Hematopoietic multipotent progenitor cell treated with erythropoietin and hydrocortisone succinate and interleukin-3 and kit ligand, for 8 days (in vitro differentiated cells): ENCODE measurements around the gene METTL9.
A peak's percentile ranks its signal among the peaks of the same experiment; 100 is the strongest.
"Not testable (repeated sequence)": the region's sequence is repeated elsewhere in the genome, so short reads cannot be mapped to it uniquely, and the experiment has no call there.

Experiments used
- DNase-seq: peaks from one replicate; pipeline ENCODE4 v3.0.0-alpha.2; 2015

Gene METTL9

GRCh38 chr16:21574372-21574771 is 25.0 kb upstream of the METTL9 start:
- DNase-seq: no peak

DNA sequence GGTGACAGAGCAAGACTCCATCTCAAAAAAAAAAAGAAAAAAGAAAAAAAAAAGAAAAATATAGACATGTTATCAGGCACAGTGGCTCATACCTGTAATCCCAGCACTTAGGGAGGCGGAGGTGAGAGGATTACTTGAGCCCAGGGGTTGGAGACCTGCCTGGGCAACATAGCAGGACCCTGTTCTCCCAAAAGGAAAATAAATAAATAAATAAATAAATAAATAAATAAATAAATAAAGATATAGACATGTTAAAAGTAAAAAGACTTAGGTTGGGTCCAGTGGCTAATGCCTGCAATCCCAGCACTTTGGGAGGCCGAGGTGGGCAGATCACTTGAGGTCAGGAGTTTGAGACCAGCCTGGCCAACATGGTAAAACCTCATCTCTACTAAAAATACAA is 23.1 kb upstream of the METTL9 start:
- not testable (repeated sequence) for DNase-seq

DNA sequence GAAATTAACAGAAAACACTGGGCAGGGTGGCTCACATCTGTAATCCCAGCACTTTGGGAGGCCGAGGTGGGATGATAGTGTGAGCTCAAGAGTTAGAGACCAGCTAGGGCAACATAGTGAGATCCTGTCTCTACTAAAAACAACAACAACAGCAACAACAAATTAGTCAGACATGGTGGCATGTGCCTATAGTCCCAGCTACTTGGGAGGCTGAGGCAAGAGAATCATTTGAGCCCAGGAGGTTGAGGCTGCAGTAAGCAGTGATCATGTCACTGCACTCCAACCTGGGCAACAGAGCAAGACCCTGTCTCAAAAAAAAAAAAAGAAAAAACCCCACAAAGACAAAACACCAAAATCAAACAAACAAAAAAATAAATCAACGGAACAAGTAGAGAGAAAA is 21.9 kb upstream of the METTL9 start:
- not testable (repeated sequence) for DNase-seq

GRCh38 chr16:21578311-21578710 is 21.1 kb upstream of the METTL9 start:
- not testable (repeated sequence) for DNase-seq

DNA sequence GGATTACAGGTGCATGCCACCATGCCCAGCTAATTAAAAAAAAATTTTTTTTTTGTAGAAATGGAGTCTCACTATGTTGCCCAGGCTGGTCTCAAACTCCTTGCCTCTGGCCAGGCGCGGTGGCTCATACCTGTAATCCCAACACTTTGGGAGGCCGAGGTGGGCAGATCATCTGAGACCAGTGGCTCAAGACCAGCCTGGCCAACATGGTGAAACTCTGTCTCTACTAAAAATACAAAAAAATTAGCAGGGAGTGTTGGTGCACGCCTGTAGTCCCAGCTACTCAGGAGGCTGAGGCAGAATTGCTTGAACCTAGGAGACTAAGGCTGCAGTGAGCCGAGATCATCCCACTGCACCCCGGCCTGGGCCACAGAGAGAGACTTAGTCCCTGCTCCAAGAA is 19.2 kb upstream of the METTL9 start:
- DNase-seq: not testable (repeated sequence)

- DNase-seq: no peak
Measured at GRCh38 chr16:21580807-21581206, 18.6 kb upstream of the METTL9 start.

- no peak for DNase-seq
Measured at GRCh38 chr16:21584817-21585216, 14.6 kb upstream of the METTL9 start.

GRCh38 chr16:21588593-21588992 is 10.8 kb upstream of the METTL9 start:
- DNase-seq: not testable (repeated sequence)

GRCh38 chr16:21589551-21589950 is 9.8 kb upstream of the METTL9 start:
- no peak for DNase-seq

DNA sequence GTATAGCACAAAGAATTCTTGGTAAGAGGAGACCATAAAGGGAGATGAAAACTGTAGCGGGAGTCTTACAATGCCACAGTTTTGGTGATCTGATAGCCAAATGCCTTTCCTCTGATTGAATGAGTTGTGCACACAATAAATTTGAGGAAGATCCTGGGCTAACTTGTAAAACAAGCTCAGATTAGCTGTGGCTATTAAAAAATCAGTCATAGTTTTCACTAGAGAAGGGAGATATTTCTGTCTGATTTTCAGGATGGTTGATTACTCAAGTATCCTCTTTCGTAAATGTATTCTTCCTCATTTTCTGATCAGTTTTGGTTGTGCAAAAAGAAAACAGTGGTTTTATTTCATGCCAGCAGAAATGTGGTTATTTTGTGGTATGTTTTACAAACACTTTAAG is 9.1 kb upstream of the METTL9 start:
- DNase-seq: no peak

DNA sequence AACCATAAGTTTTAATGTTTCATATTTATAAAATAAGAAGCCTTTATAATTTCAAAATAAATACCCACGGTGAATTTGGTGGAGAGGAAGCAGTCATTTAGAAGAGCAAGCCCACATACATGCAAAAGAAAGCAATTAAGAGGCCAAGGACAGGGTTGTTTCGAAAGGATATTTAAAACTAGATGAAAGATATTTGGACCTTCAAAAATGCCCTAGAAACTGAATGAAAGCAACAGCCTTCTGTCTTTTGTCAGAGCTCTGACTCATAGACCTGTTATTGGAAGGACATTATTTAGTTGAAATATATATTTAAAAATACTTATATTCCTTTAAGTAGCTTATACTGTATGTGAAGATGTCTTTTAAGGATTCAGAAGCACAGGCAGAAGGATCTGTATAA is 8.6 kb upstream of the METTL9 start:
- DNase-seq: no peak

- no peak for DNase-seq
Measured at GRCh38 chr16:21592191-21592590, 7.2 kb upstream of the METTL9 start.

GRCh38 chr16:21593530-21594289 is 5.7 kb upstream of the METTL9 start:
- DNase-seq: no peak

- no peak for DNase-seq
Measured at GRCh38 chr16:21597561-21598030, 1.8 kb upstream of the METTL9 start.

DNA sequence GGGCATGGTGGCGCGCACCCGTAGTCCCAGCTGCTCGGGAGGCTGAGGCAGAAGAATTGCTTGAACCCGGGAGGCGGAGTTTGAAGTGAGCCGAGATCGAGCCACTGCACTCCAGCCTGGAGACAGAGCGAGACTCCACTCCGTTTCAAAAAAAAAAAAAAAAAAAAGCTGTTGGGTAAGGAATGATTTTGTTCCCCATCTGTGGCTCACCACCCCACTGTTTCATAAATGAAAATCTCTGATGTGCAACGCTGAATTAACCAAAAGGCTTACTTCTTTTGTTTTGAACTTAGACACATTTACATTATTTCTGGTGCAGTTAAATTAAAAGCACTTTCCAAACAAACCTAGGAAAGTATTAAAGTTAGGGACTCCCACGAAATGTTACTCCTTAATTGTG is 1.2 kb upstream of the METTL9 start:
- no peak for DNase-seq

DNA sequence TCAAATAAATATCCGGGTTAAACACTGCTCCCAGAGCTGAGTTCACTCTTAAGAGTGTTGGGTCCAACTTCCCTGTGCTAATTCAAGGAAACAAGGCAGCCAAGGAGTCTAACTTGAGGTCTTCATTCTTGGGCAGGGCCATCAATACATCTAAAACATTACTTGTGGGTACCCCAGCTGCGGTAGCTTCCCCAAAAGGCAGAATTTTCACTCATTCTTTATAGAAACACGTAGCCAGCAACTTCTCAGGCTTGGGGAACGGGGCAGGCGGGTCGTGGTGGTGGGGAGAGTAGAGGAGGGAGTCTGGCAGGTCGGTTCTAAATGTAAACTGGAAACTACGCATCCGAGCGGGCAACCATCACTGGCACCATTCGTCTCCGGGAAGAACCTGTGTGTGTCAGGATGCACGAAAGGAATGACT is 666 bp upstream of the METTL9 start:
- peak; percentile 39 for DNase-seq

DNA sequence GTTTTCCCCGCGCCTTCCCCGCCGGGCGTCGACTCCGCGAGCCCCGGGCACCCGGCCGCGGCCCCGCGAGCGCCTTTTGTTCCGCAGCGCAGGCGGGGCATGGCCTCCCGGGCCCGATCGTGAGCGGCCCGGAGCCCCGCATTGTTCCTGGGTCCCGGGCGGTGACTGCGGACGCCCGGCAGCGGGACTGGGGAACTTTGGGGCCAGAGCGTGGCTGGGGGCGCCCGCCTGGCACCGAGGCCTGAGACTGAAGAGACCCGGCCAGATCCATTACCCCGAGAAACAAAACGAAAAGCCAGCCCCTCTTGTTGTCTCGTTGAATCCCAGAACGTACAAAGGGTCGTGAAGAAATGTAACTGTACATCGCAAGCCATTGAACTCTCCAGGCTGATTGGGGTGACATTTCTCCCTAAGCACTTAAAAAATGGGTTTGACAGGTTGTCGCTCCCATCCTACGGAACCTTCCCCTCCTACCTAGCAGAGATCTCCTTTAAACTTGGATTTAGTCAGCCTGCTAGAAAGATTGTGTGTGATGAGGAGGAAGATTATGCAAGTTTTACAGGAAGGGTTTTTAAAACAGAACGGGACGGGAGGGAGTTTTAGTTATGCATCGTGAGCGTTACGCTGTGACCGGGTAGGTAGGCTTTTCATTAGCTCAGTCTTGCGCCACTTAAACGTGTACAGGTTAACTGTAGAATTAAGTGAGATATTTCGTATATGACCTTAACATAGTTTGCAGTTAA is 825 bp downstream of the METTL9 start:
- peak; percentile 58 for DNase-seq

DNA sequence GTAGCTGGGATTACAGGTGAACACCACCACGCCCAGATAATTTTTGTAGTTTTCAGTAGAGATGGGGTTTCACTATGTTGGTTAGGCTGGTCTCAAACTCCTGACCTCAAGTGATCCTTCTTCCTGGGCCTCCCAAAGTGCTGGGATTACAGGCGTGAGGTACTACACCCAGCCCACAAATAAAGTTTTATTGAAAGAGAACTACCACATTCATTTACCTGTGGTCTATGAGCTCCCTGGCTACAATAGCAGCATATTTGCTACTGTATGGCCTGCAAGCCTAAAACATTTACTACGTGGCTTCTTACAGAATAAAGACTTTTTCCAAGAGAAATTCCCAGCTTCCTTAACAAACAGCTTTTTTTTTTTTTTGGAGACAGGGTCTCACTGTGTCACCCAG is 3.4 kb downstream of the METTL9 start:
- no peak for DNase-seq

DNA sequence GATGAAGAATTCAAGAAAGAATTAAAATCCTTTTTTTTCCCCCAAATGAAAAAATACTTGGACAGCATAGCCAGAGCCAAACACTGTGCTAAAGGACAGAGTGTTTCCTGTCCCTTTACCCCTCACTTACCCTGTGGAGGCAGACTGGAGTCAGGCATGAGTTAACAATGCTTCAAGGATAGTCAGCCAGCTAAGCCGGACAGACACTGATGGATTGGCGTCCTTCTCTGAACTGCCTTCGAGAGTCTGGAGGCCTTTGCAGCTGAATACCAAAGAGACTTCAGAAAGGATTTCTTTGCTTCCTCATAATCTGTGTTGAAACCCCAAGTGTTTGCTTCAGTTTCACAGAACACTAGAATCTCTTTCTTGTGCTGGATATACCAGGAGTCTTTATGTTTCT is 4.6 kb downstream of the METTL9 start:
- DNase-seq: no peak

DNA sequence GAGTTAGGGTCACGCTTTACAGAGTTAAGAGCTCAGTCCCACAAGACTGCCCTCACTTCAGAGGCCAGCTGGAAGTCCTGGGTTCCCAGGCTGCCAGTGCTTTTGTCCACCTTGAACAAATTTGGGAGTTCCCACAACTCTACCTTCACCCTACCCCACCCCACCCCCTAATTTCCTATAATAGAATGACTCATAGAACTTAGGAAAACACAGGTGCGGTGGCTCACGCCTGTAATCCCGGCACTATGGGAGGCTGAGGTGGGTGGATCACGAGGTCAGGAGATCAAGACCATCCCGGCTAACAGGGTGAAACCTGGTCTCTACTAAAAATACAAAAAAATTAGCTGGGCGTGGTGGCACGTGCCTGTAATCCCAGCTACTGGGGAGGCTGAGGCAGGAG is 6.5 kb downstream of the METTL9 start:
- DNase-seq: not testable (repeated sequence)

DNA sequence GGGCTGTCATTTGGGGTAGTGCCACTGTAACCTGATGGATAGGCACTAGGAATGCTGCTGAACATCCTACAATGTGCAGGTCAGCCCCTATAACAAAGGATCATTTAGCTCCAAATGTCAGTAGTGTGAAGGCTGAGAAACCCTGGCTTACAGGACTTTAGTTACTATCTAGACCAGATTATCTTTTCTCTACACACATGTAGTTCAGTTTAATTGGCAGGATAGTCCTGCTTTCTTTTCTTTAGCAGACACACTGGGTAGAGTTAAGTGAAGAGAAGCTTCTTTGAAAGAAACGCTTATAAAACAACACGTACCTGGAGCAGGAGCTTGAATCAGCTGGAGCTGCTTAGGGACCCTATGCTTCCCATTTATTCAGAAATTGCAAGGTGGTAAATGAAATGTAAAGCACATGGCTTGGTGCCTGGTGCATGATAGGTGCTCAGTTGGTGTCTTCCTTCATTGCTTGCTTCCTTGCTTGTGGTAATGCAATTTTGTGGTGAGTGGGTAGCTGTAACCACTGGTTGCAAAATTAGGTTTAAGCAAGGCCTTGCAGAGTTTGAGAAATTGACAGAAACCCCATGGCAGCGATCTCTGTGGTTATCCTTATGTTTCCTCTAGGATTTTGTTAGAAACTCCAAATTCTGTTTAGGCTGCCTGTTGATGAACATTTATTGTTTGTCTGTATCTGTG is 9.4 kb downstream of the METTL9 start:
- DNase-seq: peak; percentile 57

GRCh38 chr16:21610006-21610544 is 10.7 kb downstream of the METTL9 start:
- no peak for DNase-seq

- no peak for DNase-seq
Measured at GRCh38 chr16:21610766-21611165, 11.4 kb downstream of the METTL9 start.

GRCh38 chr16:21611198-21611555 is 11.8 kb downstream of the METTL9 start:
- DNase-seq: no peak
